C4-2B (cell line): ENCODE results near the gene GPATCH3.

ENCODE experiments used
- H3K27ac ChIP-seq: fragments of 450-650 bp; 2 replicates; pipeline ENCODE4 v1.5.1; 2017
- ZFX ChIP-seq: fragments of 450-650 bp; IDR thresholded peaks from 2 replicates; pipeline ENCODE4 v1.6.1; 2017
- TF ChIP-seq, protein P1 (sequence below): fragments of 450-650 bp; conservative IDR thresholded peaks from 2 replicates; pipeline ENCODE4 v1.5.1; 2017; ENCODE audit warnings: mild to moderate bottlenecking

The GPATCH3 gene

DNA sequence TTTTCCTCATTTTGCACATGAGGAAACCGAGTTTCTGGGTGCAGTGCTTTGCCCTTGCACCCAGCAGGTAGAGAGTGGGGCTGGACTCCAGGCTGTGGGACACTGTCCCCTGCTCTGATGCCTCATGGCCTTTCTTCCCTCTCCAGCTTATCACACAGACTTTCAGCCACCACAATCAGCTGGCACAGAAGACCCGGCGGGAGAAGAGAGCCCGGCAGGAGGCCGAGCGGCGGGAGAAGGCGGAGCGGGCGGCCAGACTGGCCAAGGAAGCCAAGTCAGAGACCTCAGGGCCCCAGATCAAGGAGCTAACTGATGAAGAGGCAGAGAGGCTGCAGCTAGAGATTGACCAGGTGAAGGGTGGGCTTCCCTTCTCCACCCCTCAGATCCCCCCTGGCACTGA lies 41.0 kb upstream of the GPATCH3 start:
- no peak overlapping the region for H3K27ac ChIP-seq
- no peak for TF ChIP-seq ZFX
- TF ChIP-seq, protein P1, sequence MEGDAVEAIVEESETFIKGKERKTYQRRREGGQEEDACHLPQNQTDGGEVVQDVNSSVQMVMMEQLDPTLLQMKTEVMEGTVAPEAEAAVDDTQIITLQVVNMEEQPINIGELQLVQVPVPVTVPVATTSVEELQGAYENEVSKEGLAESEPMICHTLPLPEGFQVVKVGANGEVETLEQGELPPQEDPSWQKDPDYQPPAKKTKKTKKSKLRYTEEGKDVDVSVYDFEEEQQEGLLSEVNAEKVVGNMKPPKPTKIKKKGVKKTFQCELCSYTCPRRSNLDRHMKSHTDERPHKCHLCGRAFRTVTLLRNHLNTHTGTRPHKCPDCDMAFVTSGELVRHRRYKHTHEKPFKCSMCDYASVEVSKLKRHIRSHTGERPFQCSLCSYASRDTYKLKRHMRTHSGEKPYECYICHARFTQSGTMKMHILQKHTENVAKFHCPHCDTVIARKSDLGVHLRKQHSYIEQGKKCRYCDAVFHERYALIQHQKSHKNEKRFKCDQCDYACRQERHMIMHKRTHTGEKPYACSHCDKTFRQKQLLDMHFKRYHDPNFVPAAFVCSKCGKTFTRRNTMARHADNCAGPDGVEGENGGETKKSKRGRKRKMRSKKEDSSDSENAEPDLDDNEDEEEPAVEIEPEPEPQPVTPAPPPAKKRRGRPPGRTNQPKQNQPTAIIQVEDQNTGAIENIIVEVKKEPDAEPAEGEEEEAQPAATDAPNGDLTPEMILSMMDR: no peak

GRCh38 chr1:26938659-26939025 lies 38.4 kb upstream of the GPATCH3 start:
- no peak for TF ChIP-seq ZFX
- TF ChIP-seq, protein P1: no peak
- no peak overlapping the region for H3K27ac ChIP-seq

DNA sequence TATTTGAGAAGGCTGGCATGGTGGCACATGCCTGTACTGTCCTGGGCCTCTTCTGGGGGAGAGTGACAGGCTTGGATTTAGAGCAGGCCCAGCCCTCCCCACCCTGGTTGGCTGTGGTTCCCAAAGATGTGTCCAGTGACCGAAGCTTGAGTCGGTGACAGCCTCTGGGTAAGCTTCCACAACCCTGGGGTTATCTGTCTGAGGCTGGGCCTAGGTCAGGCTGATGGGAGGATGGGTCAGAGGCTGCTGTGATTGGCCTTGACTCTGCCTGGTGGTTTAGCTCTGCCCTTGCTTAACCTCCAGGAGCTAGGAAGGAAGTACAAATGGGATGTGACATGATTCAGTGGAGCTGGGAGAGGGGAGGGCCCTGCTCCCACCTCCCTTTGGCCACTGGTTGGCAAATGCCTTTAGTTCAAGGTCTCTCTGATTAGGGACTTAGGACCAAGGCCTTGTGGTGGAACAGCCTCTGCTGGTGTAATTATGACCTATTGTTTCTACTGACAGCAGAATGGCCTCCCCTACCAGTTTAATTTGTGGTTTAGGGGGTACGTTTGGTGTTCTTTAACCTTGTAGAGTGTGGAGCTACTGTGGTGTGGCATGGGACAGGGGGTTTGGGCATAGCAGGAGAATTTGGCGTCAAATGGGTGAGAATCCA lies 37.9 kb upstream of the GPATCH3 start:
- TF ChIP-seq ZFX: no peak
- TF ChIP-seq, protein P1: no peak
- H3K27ac ChIP-seq: no peak overlapping the region

DNA sequence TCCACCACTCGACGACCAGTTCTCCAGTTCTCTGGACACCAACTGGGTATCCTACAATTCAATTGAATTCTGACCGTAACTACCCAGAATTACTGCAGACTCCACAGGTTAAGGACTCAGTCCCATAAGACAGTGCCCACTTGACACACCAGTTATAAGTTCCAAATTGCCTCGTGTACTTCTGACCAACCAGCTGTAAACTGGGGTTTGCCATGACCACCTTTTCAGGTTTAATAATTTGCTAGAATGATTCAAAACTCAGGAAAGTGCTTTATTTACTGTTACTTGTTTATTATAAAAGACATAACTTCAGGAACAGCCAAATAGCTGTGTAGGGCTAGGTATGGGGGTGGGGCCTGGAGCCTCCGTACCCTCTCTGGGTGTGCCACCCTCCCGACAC lies 36.6 kb upstream of the GPATCH3 start:
- no peak overlapping the region for H3K27ac ChIP-seq
- no peak for TF ChIP-seq ZFX
- TF ChIP-seq, protein P1: no peak

- H3K27ac ChIP-seq: no peak overlapping the region
Measured at GRCh38 chr1:26932531-26932930, 32.3 kb upstream of the GPATCH3 start.

DNA sequence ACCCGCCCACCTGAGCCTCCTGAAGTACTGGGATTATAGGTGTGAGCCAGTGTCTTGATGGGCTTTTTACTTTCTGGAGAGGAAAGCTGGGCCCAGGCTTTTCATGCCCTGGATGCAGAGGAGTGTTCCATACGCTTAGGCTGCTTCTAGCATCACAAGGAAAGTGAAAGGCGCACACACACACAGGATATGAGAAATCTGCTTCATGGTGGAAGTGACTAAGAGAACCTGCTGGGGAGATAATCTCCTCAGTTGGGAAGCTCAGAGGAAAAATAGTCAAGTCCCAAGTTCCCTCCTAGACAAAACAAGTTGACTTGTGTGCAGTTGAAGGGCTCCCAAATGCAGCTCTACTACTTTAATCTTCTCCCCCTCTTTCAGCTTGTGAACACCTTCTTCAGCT lies 23.4 kb upstream of the GPATCH3 start:
- TF ChIP-seq, protein P1: no peak
- TF ChIP-seq ZFX: no peak
- H3K27ac ChIP-seq: no peak overlapping the region

More at GRCh38 chr1:26932531-26932930, 32.3 kb upstream of the GPATCH3 start:
- no peak for TF ChIP-seq ZFX
- TF ChIP-seq, protein P1: no peak

DNA sequence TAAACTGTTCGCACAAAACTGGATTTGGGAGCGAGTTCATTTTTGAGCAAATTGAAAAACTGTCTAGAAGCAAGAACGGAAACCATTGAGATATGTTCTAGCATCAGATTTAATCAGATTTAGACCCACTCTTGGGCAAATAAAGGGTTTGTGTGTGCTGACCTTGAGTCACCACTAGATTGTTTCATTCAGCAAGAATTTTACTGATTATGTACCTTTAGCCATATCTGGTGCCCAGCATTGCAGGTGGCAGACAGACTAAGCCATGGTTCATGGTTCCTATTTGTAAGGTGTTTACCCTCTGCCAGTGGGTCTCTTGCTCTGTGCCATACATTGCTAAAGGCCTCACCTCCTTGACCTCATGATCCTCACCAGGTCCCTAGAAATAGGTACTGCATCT lies 22.6 kb upstream of the GPATCH3 start:
- TF ChIP-seq, protein P1: no peak
- no peak for TF ChIP-seq ZFX
- H3K27ac ChIP-seq: no peak overlapping the region; the same call in 1 of the 2 replicates
